Pons (tissue), 1 donor: ENCODE data around the gene FBXW8.
A peak's percentile ranks its signal among the peaks of the same experiment; 100 is the strongest.
"Not testable (repeated sequence)": the region's sequence is repeated elsewhere in the genome, so short reads cannot be mapped to it uniquely, and the experiment has no call there.

ENCODE experiments used
- DNase-seq: peaks from one replicate; pipeline ENCODE4 v3.0.0-alpha.2; 2016; ENCODE audit warnings: low spot score

Gene FBXW8

DNA sequence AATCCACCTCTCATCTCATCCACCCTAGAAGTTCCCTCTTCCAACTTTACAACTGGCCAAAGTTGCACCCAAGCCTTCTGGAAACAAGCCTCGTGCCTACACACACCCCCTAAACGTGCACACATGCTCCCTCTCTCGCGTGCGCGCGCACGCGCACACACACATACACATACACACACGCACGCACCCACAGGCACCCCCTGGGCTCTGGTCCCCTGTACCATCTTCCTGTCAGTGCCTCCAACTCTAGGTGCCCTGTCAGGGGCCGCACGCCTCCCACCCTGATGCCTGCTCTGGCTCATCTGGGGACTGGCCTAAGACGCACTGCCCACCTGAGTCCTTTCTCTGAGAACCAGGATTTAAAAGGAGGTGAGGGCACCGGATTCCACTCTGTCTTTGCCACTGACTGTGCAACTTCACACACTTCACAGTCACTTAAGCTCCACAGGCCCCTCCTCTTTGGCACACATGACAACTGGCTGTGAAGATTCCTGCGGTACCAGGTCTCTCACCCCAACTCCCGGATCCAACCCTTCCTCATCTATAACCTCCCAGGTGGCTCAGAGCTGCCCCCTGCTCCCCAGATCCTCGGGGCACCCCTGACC, 142.9 kb downstream of the FBXW8 start:
- DNase-seq: no peak

- DNase-seq: no peak
These were observed 143.5 kb downstream of the FBXW8 start for GRCh38 chr12:117054279-117054678.

DNA sequence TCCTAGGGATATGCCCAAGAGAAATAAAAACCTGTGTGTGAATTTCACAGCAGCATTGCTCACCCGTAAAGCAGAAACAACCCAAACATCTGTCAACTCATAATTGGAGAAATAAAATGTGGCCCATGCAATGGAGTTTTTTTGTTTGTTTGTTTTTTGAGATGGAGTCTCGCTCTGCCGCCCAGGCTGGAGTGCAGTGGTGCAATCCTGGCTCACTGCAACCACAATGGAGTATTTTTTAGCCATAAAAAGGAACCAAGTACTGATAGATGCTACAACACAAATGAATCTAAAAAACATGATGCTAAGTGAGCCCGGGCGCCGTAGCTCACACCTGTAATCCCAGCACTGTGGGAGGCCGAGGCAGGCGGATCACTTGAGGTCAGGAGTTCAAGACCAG, 146.9 kb downstream of the FBXW8 start:
- not testable (repeated sequence) for DNase-seq

DNA sequence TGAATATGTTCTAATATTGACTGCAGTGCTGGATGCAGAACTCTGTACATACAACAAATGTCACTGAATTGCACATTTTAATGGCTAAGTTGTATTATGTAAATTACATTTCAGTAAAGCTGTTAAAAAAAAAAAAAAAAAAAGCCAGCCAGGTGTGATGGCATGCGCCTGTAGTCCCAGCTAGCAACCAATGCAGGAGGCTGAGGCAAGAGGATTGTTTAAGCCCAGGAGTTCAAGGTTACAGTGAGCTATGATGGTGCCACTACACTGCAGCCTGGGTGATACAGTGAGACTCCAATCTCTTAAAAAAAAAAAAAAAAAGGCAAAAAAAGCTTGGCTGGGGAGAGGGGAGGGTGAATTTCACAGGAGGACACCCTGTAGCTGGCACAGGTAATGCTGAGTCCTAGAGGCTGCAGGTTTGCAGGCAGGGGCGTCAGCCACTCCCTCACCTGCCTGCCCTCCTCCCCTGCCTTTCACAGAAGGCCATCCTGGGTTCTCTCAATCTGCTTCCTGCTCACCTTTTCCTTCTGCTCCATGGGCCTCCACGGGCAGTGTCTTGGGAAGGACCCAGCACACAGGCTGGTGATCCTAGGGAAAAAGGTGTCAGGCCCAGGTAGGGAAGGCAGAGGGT, 147.8 kb downstream of the FBXW8 start:
- DNase-seq: no peak

DNA sequence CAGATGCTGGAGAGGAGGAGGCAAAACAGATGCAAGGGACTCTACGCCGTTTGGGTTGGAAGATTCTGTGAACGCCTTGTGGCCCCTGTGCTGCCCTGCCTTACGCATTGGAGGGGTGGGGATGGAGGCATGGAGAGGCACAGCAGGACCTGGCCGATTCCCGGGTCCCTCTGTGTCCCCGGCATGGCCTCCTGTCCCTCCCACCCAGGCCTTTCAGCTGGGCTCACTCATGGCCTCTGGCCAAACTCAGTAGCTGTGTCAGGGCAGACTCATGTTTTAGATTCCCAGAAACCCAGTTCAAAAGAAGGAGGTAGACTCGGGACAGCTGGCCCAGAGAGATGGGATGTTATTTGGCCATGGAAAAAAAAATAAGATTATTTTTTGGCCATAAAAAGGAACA, 148.4 kb downstream of the FBXW8 start:
- DNase-seq: no peak

GRCh38 chr12:117060246-117060928, 149.6 kb downstream of the FBXW8 start:
- DNase-seq: no peak

- no peak for DNase-seq
These were observed 150.2 kb downstream of the FBXW8 start for GRCh38 chr12:117060929-117061305.

DNA sequence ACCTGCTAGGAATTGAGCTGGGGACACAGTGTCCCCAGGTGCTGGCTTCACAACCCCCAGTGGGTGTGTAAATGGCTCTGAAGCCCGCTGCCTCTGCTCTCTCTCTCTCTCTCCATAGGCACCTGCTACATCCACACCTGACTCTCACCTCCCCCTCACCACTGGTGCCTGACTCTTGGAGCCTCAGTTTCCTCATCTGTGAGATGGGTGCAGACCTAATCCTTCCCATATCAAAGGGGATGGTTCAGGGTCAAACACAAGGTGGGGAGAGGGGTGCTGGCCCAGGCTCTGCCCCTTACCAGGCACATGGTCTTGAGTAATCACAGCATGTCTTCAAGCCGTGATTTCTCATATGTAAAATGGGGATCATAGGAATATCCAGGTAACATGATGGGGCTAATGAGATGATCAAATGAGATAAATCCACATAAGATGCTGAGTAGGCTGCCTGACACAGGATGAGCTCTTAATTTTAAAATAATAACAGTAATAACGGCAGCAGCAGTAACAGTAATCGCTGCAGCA, 150.9 kb downstream of the FBXW8 start:
- DNase-seq: no peak

- DNase-seq: peak; percentile 72
These were observed 152.6 kb downstream of the FBXW8 start for GRCh38 chr12:117063162-117063911.

- DNase-seq: no peak
These were observed 153.3 kb downstream of the FBXW8 start for GRCh38 chr12:117064049-117064448.

- no peak for DNase-seq
These were observed 153.8 kb downstream of the FBXW8 start for GRCh38 chr12:117064596-117064995.

DNA sequence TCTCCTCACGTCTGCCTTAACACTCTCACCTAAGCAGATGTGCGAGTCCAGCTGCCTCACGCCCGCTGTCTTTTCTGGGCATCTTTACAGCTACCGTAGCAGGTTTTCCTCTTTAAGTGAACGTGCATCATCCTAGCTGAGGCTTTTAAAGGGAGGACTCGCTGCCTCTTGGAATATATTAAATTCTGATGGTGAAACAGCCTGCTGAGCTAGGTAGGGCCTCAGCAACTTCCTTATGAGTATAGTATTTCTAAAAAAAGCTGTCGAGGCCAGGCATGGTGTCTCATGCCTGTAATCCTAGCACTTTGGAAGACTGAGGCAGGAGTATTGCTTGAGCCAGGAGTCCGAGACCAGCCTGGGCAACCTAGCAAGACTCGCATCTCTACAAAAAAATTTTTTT, 156.3 kb downstream of the FBXW8 start:
- no peak for DNase-seq

GRCh38 chr12:117067638-117068037, 156.9 kb downstream of the FBXW8 start:
- DNase-seq: no peak

DNA sequence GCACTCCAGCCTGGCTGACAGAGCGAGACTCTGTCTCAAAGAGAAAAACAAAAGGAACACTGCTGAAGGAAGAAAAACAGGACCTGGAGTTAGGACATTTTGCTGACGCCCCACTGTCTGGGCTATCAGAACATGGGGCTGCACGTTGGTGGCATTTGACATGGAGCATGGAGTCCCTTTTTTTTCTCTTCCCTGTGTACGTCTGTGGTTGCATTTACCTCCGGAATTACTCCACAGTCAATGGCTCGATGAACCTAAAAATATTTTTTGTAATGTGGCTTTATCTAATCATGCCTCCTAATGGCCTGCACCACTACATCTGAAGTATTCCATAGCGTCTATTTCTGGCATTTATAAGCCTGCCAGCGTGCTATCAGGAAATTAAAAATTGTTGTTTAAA, 157.7 kb downstream of the FBXW8 start:
- DNase-seq: no peak

- no peak for DNase-seq
These were observed 158.5 kb downstream of the FBXW8 start for GRCh38 chr12:117069101-117069797.

DNA sequence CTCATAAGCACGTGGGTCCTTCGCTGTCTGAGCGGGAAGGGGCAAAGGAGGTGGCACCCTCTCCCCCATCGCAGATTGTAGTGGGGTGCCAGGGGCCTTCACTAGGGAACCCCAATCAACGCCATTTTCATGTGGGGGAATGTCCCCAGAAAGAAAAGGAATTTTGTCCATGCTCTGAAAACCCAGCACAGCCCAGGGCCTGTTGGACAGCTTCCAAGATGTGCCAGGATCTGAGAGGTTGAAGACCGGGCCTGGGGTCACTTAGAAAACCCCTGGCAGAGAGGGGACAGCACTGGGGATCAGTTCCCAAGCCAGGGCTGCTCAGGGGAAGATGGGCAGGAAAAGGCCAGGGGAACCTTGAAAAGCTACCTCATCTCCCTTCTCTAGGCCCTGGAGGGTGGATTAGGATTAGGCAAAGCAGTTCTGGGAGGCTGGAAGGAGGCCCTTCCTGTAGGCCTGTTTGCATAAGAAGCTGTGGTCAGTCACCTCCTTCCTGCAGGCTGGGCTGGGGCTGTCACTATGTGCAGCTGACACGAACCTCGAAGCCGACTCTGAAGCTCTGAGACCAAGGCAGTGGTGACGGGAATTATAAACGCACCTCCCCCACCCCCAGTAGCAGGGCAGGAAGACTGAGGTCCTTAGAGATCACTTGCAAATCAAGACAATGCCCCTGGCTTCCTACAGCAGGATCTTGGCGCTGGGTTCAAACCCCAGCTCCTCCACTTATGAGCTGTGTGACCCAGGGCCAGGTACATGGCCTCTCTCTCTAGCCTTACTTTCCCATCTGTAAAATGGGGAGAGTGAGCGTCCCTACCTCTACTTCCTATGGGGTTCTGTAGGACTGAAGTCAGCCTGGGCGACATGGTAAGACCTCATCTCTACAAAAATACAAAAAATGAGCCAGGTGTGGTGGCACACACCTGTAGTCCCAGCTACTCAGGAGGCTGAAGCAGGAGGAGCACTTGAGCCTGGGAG, 159.5 kb downstream of the FBXW8 start:
- DNase-seq: no peak

DNA sequence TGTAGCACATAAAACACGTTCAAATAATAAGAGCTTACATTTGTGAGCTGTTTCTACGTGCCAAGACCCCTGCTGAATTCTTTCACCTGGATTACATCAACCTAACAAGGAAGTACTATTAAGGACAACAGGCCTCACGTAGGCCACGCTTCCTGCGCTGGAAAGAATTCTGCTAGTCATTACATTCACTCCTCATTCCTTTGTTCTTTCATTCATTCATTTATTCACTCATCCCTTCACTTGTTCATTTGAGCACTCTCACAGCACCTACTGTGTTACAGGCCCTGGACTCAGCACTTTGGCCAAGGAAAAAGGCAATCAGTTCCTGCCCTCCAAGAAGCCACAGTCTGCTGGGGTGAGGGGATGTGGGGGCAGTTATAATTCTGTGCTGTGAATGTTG, 160.3 kb downstream of the FBXW8 start:
- no peak for DNase-seq

DNA sequence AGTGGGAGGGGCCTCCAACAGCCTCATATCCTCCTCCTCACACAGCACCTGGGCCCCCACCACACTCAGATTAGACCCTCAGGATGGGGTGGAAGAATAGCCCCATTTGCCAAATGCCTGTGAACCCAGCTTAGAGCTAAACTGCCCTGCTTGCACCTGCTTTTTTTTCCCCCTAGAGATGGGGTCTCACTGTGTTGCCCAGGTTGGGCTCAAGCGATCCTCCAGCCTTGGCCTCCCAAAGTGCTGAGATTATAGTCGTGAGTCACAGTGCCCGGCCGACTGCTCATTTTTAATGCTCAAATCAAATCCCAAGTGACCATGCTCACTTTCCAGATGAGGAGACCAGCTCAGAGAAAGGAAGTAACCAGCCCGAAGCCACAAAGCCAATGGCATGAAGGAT, 161.4 kb downstream of the FBXW8 start:
- DNase-seq: no peak

GRCh38 chr12:117072736-117073490, 162.2 kb downstream of the FBXW8 start:
- DNase-seq: no peak

GRCh38 chr12:117073611-117074010, 162.9 kb downstream of the FBXW8 start:
- DNase-seq: no peak
